GM12878 (cell line): ENCODE results near the gene PTTG1. TPM values are rescaled to one million over a fixed set of nuclear protein-coding genes. Genes with fewer than 3 reads are reported as not detected.

Experiments used
- ATAC-seq: fragments of 200-7000 bp; cut with Tn5 transposase; 3 replicates; pipeline ENCODE4 v1.9.1; 2020; ENCODE audit warnings: mild to moderate bottlenecking, moderate library complexity
- BruUV-seq: library from RNA; stranded (reverse); fragments of 400-500 nt; replicated peaks from 2 replicates; lab custom pipeline; 2021; lab: Mats Ljungman, UMichigan
- CTCF ChIA-PET: fragments of 300-600 bp; sonication (Branson Sonifier 250); formaldehyde crosslinking; extraction: SDS; loops from one replicate; lab custom pipeline; 2021; ENCODE audit warnings: inconsistent platforms; lab: Yijun Ruan, JAX
- POLR2A ChIA-PET: fragments of 350-600 bp; formaldehyde crosslinking; extraction: SDS; loops from one replicate; lab custom pipeline; 2021; ENCODE audit warnings: inconsistent platforms; lab: Charles Lee
- RAD21 ChIA-PET: fragments of 300-600 bp; sonication (Branson Sonifier 250); formaldehyde crosslinking; loops from one replicate; lab custom pipeline; 2023; ENCODE audit warnings: antibody characterized with exemption; ENCODE audit not compliant: unreplicated experiment; lab: Charles Lee
- SMC1A ChIA-PET: fragments of 300-600 bp; sonication (Branson Sonifier 250); formaldehyde crosslinking; loops from one replicate; lab custom pipeline; 2023; ENCODE audit not compliant: unreplicated experiment, uncharacterized antibody; lab: Charles Lee
- DNase-seq: peaks from one replicate; pipeline ENCODE4 v3.0.0-alpha.2; 2011; ENCODE audit warnings: low read depth, low spot score
- FAIRE-seq: peaks from 3 replicates; lab custom pipeline; 2011; peaks lifted over from hg19 to GRCh38; lab: Jason Lieb, UNC
- H2AFZ ChIP-seq: 2 replicates; pipeline ENCODE4 v1.6.0; 2011; ENCODE audit warnings: low read depth, low read length, control low read depth; ENCODE audit not compliant: control insufficient read depth
- H3K27ac ChIP-seq: 2 replicates; pipeline ENCODE4 v1.5.1; 2011; ENCODE audit warnings: control low read depth; ENCODE audit not compliant: control insufficient read depth, insufficient read depth
- H3K27me3 ChIP-seq, 2 experiments: replicated peaks in 1 of 2; 2 replicates each; pipeline versions ENCODE4 v1.6.0 to v1.6.1; 2011; ENCODE audit warnings: low read length in 1 of 2; ENCODE audit not compliant: control insufficient read depth in 2 of 2, insufficient read depth in 2 of 2
- H3K36me3 ChIP-seq, 2 experiments: 2 replicates each; pipeline ENCODE4 v1.5.1; 2011; ENCODE audit warnings: low read length in 1 of 2; ENCODE audit not compliant: control insufficient read depth in 2 of 2, insufficient read depth in 2 of 2
- H3K4me1 ChIP-seq: 2 replicates; pipeline ENCODE4 v1.6.1; 2011; ENCODE audit warnings: mild to moderate bottlenecking, low read length, moderate library complexity, mixed read lengths; ENCODE audit not compliant: control insufficient read depth, insufficient read depth
- H3K4me2 ChIP-seq: 2 replicates; pipeline ENCODE4 v1.6.0; 2011; ENCODE audit warnings: control low read depth; ENCODE audit not compliant: control insufficient read depth, insufficient read depth
- H3K4me3 ChIP-seq: fragments of 200-600 bp; sonication (generic); 2 replicates; pipeline ENCODE4 v1.5.1; 2016
- H3K79me2 ChIP-seq: 2 replicates; pipeline ENCODE4 v1.6.0; 2011; ENCODE audit warnings: low read length; ENCODE audit not compliant: control insufficient read depth, insufficient read depth
- H3K9ac ChIP-seq: 2 replicates; pipeline ENCODE4 v1.8.0; 2011; ENCODE audit warnings: low read length, control low read depth, mixed read lengths; ENCODE audit not compliant: control insufficient read depth, insufficient read depth
- H3K9me3 ChIP-seq: replicated peaks from 3 replicates; pipeline ENCODE4 v1.5.1; 2011; ENCODE audit warnings: mild to moderate bottlenecking, low read length; ENCODE audit not compliant: control insufficient read depth, insufficient read depth
- H4K20me1 ChIP-seq: 2 replicates; pipeline ENCODE4 v1.6.0; 2011; ENCODE audit not compliant: control insufficient read depth, insufficient read depth
- BCL11A ChIP-seq: IDR thresholded peaks from 2 replicates; pipeline ENCODE4 v1.6.1; 2011; ENCODE audit warnings: low read depth, low read length
- CBX5 ChIP-seq: sonication (generic); IDR thresholded peaks from 2 replicates; pipeline ENCODE4 v1.6.1; 2016; ENCODE audit warnings: low read depth, moderate library complexity, mild to moderate bottlenecking, inconsistent platforms
- CREB1 ChIP-seq: IDR thresholded peaks from 2 replicates; pipeline ENCODE4 v1.6.1; 2012; ENCODE audit warnings: low read depth, mild to moderate bottlenecking, inconsistent platforms
- CTCF ChIP-seq, 3 experiments: IDR thresholded peaks in 2 of 3; conservative IDR thresholded peaks in 1 of 3; 2 replicates each; pipeline ENCODE4 v1.5.1; 2011; ENCODE audit warnings: low read depth in 3 of 3, low read length in 3 of 3, mild to moderate bottlenecking in 3 of 3, control low read depth in 2 of 3, moderate library complexity in 2 of 3, inconsistent platforms in 1 of 3, mixed read lengths in 1 of 3; ENCODE audit not compliant: control insufficient read depth in 2 of 3, insufficient read depth in 1 of 3; ENCODE audit errors: extremely low read depth in 1 of 3
- E2F4 ChIP-seq: IDR thresholded peaks from 2 replicates; pipeline ENCODE4 v1.6.1; 2012; ENCODE audit warnings: low read depth, low read length, improper control_type of control experiment
- EGR1 ChIP-seq, 2 experiments: IDR thresholded peaks; 1 replicate in 1 of 2; 2 replicates in 1 of 2; pipeline ENCODE4 v1.6.1; 2011 to 2012; ENCODE audit warnings: low read depth in 2 of 2, low read length in 2 of 2, borderline replicate concordance in 1 of 2, mild to moderate bottlenecking in 1 of 2, moderate library complexity in 1 of 2
- EP300 ChIP-seq, 2 experiments: fragments of 150-350 bp in 1 of 2; IDR thresholded peaks; 2 replicates each; pipeline ENCODE4 v1.6.1; 2011 to 2012; ENCODE audit warnings: low read depth in 2 of 2, low read length in 2 of 2, borderline replicate concordance in 1 of 2, improper control_type of control experiment in 1 of 2, inconsistent platforms in 1 of 2; ENCODE audit not compliant: control insufficient read depth in 1 of 2
- GATAD2B ChIP-seq: fragments of 450-650 bp; conservative IDR thresholded peaks from 2 replicates; pipeline ENCODE4 v1.6.1; 2017; ENCODE audit warnings: low read depth, mild to moderate bottlenecking, moderate library complexity
- MXI1 ChIP-seq: fragments of 150-350 bp; IDR thresholded peaks from 2 replicates; pipeline ENCODE4 v1.6.1; 2011; ENCODE audit warnings: low read depth, mild to moderate bottlenecking, inconsistent platforms, low read length, improper control_type of control experiment
- MYC ChIP-seq: IDR thresholded peaks from 2 replicates; pipeline ENCODE4 v1.6.1; 2011; ENCODE audit warnings: mild to moderate bottlenecking, low read length, moderate library complexity, inconsistent platforms; ENCODE audit not compliant: insufficient read depth, insufficient replicate concordance, insufficient read length, severe bottlenecking
- PBX3 ChIP-seq: IDR thresholded peaks from 2 replicates; pipeline ENCODE4 v1.6.1; 2011; ENCODE audit warnings: mild to moderate bottlenecking, low read depth, low read length, moderate library complexity; ENCODE audit not compliant: insufficient replicate concordance
- POLR2A ChIP-seq: IDR thresholded peaks from 2 replicates; pipeline ENCODE4 v1.6.1; 2011; ENCODE audit warnings: low read depth, mild to moderate bottlenecking, low read length
- POLR2AphosphoS5 ChIP-seq: IDR thresholded peaks from 2 replicates; pipeline ENCODE4 v1.6.1; 2011; ENCODE audit warnings: mild to moderate bottlenecking, low read length, inconsistent platforms
- RUNX3 ChIP-seq: IDR thresholded peaks from 2 replicates; pipeline ENCODE4 v1.6.1; 2012; ENCODE audit warnings: low read length, inconsistent platforms
- SKIL ChIP-seq: fragments of 450-650 bp; IDR thresholded peaks from 2 replicates; pipeline ENCODE4 v1.6.1; 2017; ENCODE audit warnings: mild to moderate bottlenecking, low read depth, inconsistent platforms; ENCODE audit not compliant: poor library complexity, severe bottlenecking
- SPI1 ChIP-seq: IDR thresholded peaks from 2 replicates; pipeline ENCODE4 v1.6.1; 2011; ENCODE audit warnings: low read depth, mild to moderate bottlenecking, low read length, moderate library complexity, borderline replicate concordance; ENCODE audit not compliant: insufficient read depth
- ZNF274 ChIP-seq: IDR thresholded peaks from one replicate; pipeline ENCODE4 v1.8.0; 2011; ENCODE audit not compliant: insufficient read length, insufficient read depth
- WGBS: methylation state at CpG from one replicate; pipeline ENCODE4 v1.1.6; 2016; ENCODE audit warnings: low lambda C conversion rate; ENCODE audit not compliant: insufficient replicate concordance, insufficient coverage; ENCODE audit errors: missing lambda C conversion rate; 5-methylcytosine and 5-hydroxymethylcytosine counted together
- in situ Hi-C: fragments of 300-500 bp; cut with MboI; formaldehyde crosslinking; loops from 9 replicates; pipeline ENCODE4 v1.14.3; 2018; ENCODE audit warnings: mixed read lengths
- intact Hi-C: fragments of 100-400 bp; cut with micrococcal nuclease; formaldehyde crosslinking; loops from one replicate; pipeline ENCODE4 v1.14.2; 2022; ENCODE audit not compliant: unreplicated experiment
- polyA plus RNA-seq, 11 experiments: library from polyadenylated mRNA; depleted of rRNA in 4 of 11; unstranded in 6 of 11; stranded (reverse) in 5 of 11; fragments of >200 nt; fragmentation: Nextera tagmentation in 4 of 11; fragmentation: Illumina TruSeq in 1 of 11; extraction: Ambion mirVana in 4 of 11; extraction: Trizol in 1 of 11; gene quantifications; 1 replicate in 1 of 11; 2 replicates in 10 of 11; pipeline versions ENCODE4 v1.2.1 to v1.2.3, GENCODE V29; 2011 to 2016; ENCODE audit warnings: inconsistent platforms in 2 of 11, missing spikeins in 2 of 11, low read depth in 1 of 11
- total RNA-seq, 4 experiments: library from RNA; depleted of rRNA in 3 of 4; stranded (reverse); fragments of >200 nt in 3 of 4; fragmentation: Illumina TruSeq in 1 of 4; extraction: Trizol in 1 of 4; gene quantifications; 2 replicates each; pipeline versions ENCODE4 v1.2.1 to v1.2.3, GENCODE V29; 2013 to 2021

The PTTG1 gene
- total and polyA plus RNA-seq, 10 of the 15 experiments (the other 5 are each of a cell fraction or from before 2014, with no cell fraction given), result 154 to 1,033 (median 377) TPM

GRCh38 chr5:160395111-160395510 lies 26.5 kb upstream of the PTTG1 start:
- Histone ChIP-seq H4K20me1 (no peaks in the 10 kb centered on the region), H3K27ac (no peak overlapping the region), H3K4me1 (no peaks in the 10 kb centered on the region), H3K27me3 (no peaks in the 10 kb centered on the region), H3K79me2 (peaks cover 11% of the 10 kb centered on the region), H3K9ac (no peak overlapping the region), H2AFZ (no peak overlapping the region), H3K9me3 (no peaks in the 10 kb centered on the region), H3K4me2 (no peak overlapping the region), H3K4me3 (no peak overlapping the region), H3K36me3 (no peaks in the 10 kb centered on the region)
- DNase-seq (no peak), ATAC-seq (no peak), FAIRE-seq (no peak)
- no TSS peak for BruUV-seq
- intact Hi-C loops (no loop called here), in situ Hi-C loops (no loop called here)
- CTCF ChIA-PET, result interaction anchor here (0.8 to 10.2 kb wide), 5 partner anchors 9 to 373 kb away, joined by 3 to 101 read pairs (median 7); partner anchors contain the start of gene C1QTNF2
- SMC1A ChIA-PET, result interaction anchor here (1.1 to 2.6 kb wide), 4 partner anchors 12 to 50 kb away, joined by 3 to 11 read pairs (median 4); no protein-coding TSS in a partner anchor
- 97% methylated on average over 7 of the region's 7 CpGs for WGBS
- RAD21 ChIA-PET, result interaction anchor here (1.1 kb wide), 1 partner anchor 27 kb away, joined by 3 read pairs; the partner anchor contains the start of gene PTTG1
- POLR2A ChIA-PET, result interaction anchor here (1.7 kb wide), 1 partner anchor 24 kb away, joined by 7 read pairs; the partner anchor contains the start of gene SLU7
- no peak for TF ChIP-seq MYC
- no peak for TF ChIP-seq GATAD2B
- TF ChIP-seq CBX5, result no peak
- no peak for TF ChIP-seq SKIL
- TF ChIP-seq EP300 (IDR thresholded peaks at IDR 0.05; ENCODE audit: borderline replicate concordance in 1 of 2, control insufficient read depth in 1 of 2, low read depth in 2 of 2, low read length in 2 of 2), result no peak
- TF ChIP-seq MXI1, result no peak
- no peak for TF ChIP-seq POLR2AphosphoS5
- TF ChIP-seq BCL11A, result no peak
- no peak for TF ChIP-seq CTCF (IDR thresholded peaks at IDR 0.05 in 2 of 3, conservative IDR thresholded peaks at IDR 0.05 in 1 of 3; ENCODE audit: control insufficient read depth in 2 of 3, extremely low read depth in 1 of 3, insufficient read depth in 1 of 3, low read depth in 3 of 3, low read length in 3 of 3)
- TF ChIP-seq E2F4, result no peak
- no peak for TF ChIP-seq PBX3
- TF ChIP-seq RUNX3, result no peak
- no peak for TF ChIP-seq CREB1
- no peak for TF ChIP-seq POLR2A
- TF ChIP-seq EGR1 (IDR thresholded peaks at IDR 0.05; ENCODE audit: borderline replicate concordance in 1 of 2, low read depth in 2 of 2, low read length in 2 of 2), result no peak
- no peak for TF ChIP-seq SPI1
- TF ChIP-seq ZNF274, result no peak
